B cell (primary cell): ENCODE measurements around the gene NR5A2. TPM values are rescaled to one million over a fixed set of nuclear protein-coding genes. Genes with fewer than 3 reads are reported as not detected.

Source experiments
- ATAC-seq: fragments of 200-7000 bp; cut with Tn5 transposase; one replicate; pipeline ENCODE4 v1.10.0; 2021; ENCODE audit warnings: low read depth, mild to moderate bottlenecking, moderate number of reproducible peaks, moderate library complexity
- CTCF ChIA-PET: fragments of 350-600 bp; sonication (Branson Sonifier 250); formaldehyde crosslinking; loops from one replicate; lab custom pipeline; 2021; ENCODE audit warnings: antibody characterized with exemption, inconsistent platforms; lab: Charles Lee
- POLR2A ChIA-PET: fragments of 350-600 bp; sonication (Branson Sonifier 250); formaldehyde crosslinking; loops from one replicate; lab custom pipeline; 2021; ENCODE audit warnings: antibody characterized with exemption; lab: Charles Lee
- DNase-seq: peaks from one replicate; pipeline ENCODE4 v3.0.0; 2013
- H2AFZ ChIP-seq: 2 replicates; pipeline ENCODE4 v1.6.1; 2012; ENCODE audit warnings: mild to moderate bottlenecking, low read depth, low read length; ENCODE audit not compliant: insufficient read depth, poor library complexity, severe bottlenecking
- H3K27ac ChIP-seq, 2 donors: 1 replicate in 1 of 2; 2 replicates in 1 of 2; pipeline ENCODE4 v1.5.1; 2012 to 2013; ENCODE audit warnings: low read length in 2 of 2, mild to moderate bottlenecking in 2 of 2, moderate library complexity in 1 of 2
- H3K27me3 ChIP-seq, 4 experiments: fragments of 200-600 bp in 1 of 4; sonication (generic) in 1 of 4; replicated peaks in 1 of 4; 1 replicate in 2 of 4; 2 replicates in 2 of 4; pipeline versions ENCODE4 v1.6.1 to v1.7.0; 2013 to 2016; ENCODE audit warnings: low read length in 3 of 4, mild to moderate bottlenecking in 2 of 4, mixed read lengths in 1 of 4, moderate library complexity in 1 of 4; ENCODE audit not compliant: insufficient read depth in 4 of 4, control insufficient read depth in 3 of 4; ENCODE audit errors: control extremely low read depth in 1 of 4
- H3K36me3 ChIP-seq, 2 experiments: replicated peaks in 1 of 2; 1 replicate in 1 of 2; 2 replicates in 1 of 2; pipeline versions ENCODE4 v1.6.1 to v1.7.1; 2013; ENCODE audit warnings: low read length in 1 of 2; ENCODE audit not compliant: insufficient read depth in 2 of 2, control insufficient read depth in 1 of 2; ENCODE audit errors: control extremely low read depth in 1 of 2, extremely low read depth in 1 of 2
- H3K4me1 ChIP-seq, 2 donors: fragments of 200-600 bp in 1 of 2; sonication (generic) in 1 of 2; 1 replicate in 1 of 2; 2 replicates in 1 of 2; pipeline versions ENCODE4 v1.5.1 to v1.6.1; 2013 to 2017; ENCODE audit warnings: low read length in 2 of 2; ENCODE audit not compliant: control insufficient read depth in 2 of 2, insufficient read depth in 2 of 2
- H3K4me2 ChIP-seq: replicated peaks from 2 replicates; pipeline ENCODE3; 2012; ENCODE audit warnings: mild to moderate bottlenecking, low read depth, low read length; ENCODE audit not compliant: poor library complexity, severe bottlenecking
- H3K4me3 ChIP-seq, 5 experiments: fragments of 200-600 bp in 1 of 5; sonication (generic) in 1 of 5; 1 replicate in 3 of 5; 2 replicates in 2 of 5; pipeline versions ENCODE4 v1.5.1 to v1.7.0; 2011 to 2016; ENCODE audit warnings: low read length in 4 of 5, mild to moderate bottlenecking in 4 of 5, low read depth in 2 of 5, control low read depth in 1 of 5, moderate library complexity in 1 of 5; ENCODE audit not compliant: insufficient read depth in 1 of 5; ENCODE audit errors: control extremely low read depth in 1 of 5, extremely low read depth in 1 of 5
- H3K79me2 ChIP-seq: fragments of 200-600 bp; sonication (generic); one replicate; pipeline ENCODE4 v1.6.0; 2016; ENCODE audit warnings: low read length; ENCODE audit not compliant: control insufficient read depth, insufficient read depth
- H3K9ac ChIP-seq: fragments of 200-600 bp; sonication (generic); 2 replicates; pipeline ENCODE4 v1.6.1; 2017; ENCODE audit warnings: mild to moderate bottlenecking, low read length, moderate library complexity
- H3K9me3 ChIP-seq, 3 donors: one replicate each; pipeline versions ENCODE4 v1.6.1 to v1.7.1; 2013; ENCODE audit warnings: low read length in 2 of 3; ENCODE audit not compliant: control insufficient read depth in 2 of 3, insufficient read depth in 1 of 3; ENCODE audit errors: control extremely low read depth in 1 of 3
- H4K20me1 ChIP-seq: 2 replicates; pipeline ENCODE4 v1.6.0; 2012; ENCODE audit warnings: mild to moderate bottlenecking, low read length; ENCODE audit not compliant: insufficient read depth, control insufficient read depth, poor library complexity, severe bottlenecking
- H3K27ac Mint-ChIP-seq: one replicate; pipeline ENCODE4 v1.8.0; 2021; ENCODE audit warnings: mixed read lengths
- H3K27me3 Mint-ChIP-seq: one replicate; pipeline ENCODE4 v1.8.0; 2021; ENCODE audit warnings: mixed read lengths
- H3K4me1 Mint-ChIP-seq: one replicate; pipeline ENCODE4 v1.8.0; 2021; ENCODE audit warnings: mixed read lengths
- H3K4me3 Mint-ChIP-seq: one replicate; pipeline ENCODE4 v1.8.0; 2021; ENCODE audit warnings: mixed read lengths
- H3K9me3 Mint-ChIP-seq: one replicate; pipeline ENCODE4 v1.8.0; 2022; ENCODE audit warnings: mixed read lengths; ENCODE audit not compliant: insufficient read depth
- CTCF ChIP-seq: fragments of 200-600 bp; IDR thresholded peaks from one replicate; pipeline ENCODE4 v1.8.0; 2022; ENCODE audit warnings: antibody characterized with exemption, mild to moderate bottlenecking
- EZH2 ChIP-seq: IDR thresholded peaks from 2 replicates; pipeline ENCODE4 v1.6.1; 2012; ENCODE audit warnings: borderline replicate concordance, low read depth, mild to moderate bottlenecking, moderate library complexity, low read length; ENCODE audit not compliant: insufficient read depth, poor library complexity, severe bottlenecking
- WGBS: methylation state at CpG from one replicate; pipeline ENCODE4 v1.1.5; 2013; ENCODE audit warnings: missing lambda C conversion rate; ENCODE audit not compliant: insufficient coverage; 5-methylcytosine and 5-hydroxymethylcytosine counted together
- intact Hi-C: fragments of 100-400 bp; cut with micrococcal nuclease; formaldehyde crosslinking; loops from one replicate; pipeline ENCODE4 v1.10.0; 2022
- polyA plus RNA-seq: library from polyadenylated mRNA; depleted of rRNA; stranded (reverse); fragments of >200 nt; gene quantifications from 2 replicates; pipeline ENCODE4 v1.2.3, GENCODE V29; 2012
- total RNA-seq, 2 donors: library from RNA; stranded (reverse); fragments of 120-200 nt in 1 of 2; gene quantifications; 1 replicate in 1 of 2; 2 replicates in 1 of 2; pipeline versions ENCODE4 v1.2.3 to v1.2.4, GENCODE V29; 2013 to 2022

NR5A2 gene
- total and polyA plus RNA-seq, 2 donors (not counting 1 experiment from before 2014, with no cell fraction given): 0.07 TPM; not detected in 1

- no peak overlapping the region for H3K27ac Mint-ChIP-seq
- peaks cover 16% of the 10 kb centered on the region for H3K4me1 Mint-ChIP-seq
- no peak overlapping the region for H2AFZ ChIP-seq
- no peak overlapping the region for H3K9ac ChIP-seq
- H3K79me2 ChIP-seq: no peaks in the 10 kb centered on the region
- H3K27me3 ChIP-seq: peaks cover 3 to 49% (median 40%) of the 10 kb centered on the region in 4 experiments
- H3K9me3 ChIP-seq: peaks cover 0 to 14% (median 1%) of the 10 kb centered on the region in 3 donors
- H3K27me3 Mint-ChIP-seq: peaks cover 67% of the 10 kb centered on the region
- intact Hi-C loops: loop anchor here (10.0 kb wide), 1 partner anchor 259 kb away; no protein-coding TSS in a partner anchor
- ATAC-seq (no peak), DNase-seq (no peak)
- TF ChIP-seq EZH2: no peak
- TF ChIP-seq CTCF: no peak
- CTCF ChIA-PET: no interaction called here
- H3K4me1 ChIP-seq: peaks cover 22 to 23% of the 10 kb centered on the region in 2 donors
- no peak overlapping the region for H3K27ac ChIP-seq
- no peak overlapping the region for H3K4me3 Mint-ChIP-seq
- no peaks in the 10 kb centered on the region for H3K9me3 Mint-ChIP-seq
- no CpG with 5 or more reads among the region's 2 CpGs for WGBS
- H3K36me3 ChIP-seq: no peaks in the 10 kb centered on the region
- no peak overlapping the region for H3K4me2 ChIP-seq
- H4K20me1 ChIP-seq: no peaks in the 10 kb centered on the region
- POLR2A ChIA-PET: no interaction called here
- H3K4me3 ChIP-seq: no peak overlapping the region
Observed at GRCh38 chr1:200046115-200046514, 18.6 kb downstream of the NR5A2 start.

GRCh38 chr1:200048244-200048643, 20.7 kb downstream of the NR5A2 start:
- H3K36me3 ChIP-seq: no peaks in the 10 kb centered on the region

More at GRCh38 chr1:200048244-200048643, 20.7 kb downstream of the NR5A2 start:
- no peaks in the 10 kb centered on the region for H3K79me2 ChIP-seq
- no peaks in the 10 kb centered on the region for H4K20me1 ChIP-seq
- Mint-ChIP-seq H3K4me1 (peaks cover 1% of the 10 kb centered on the region), H3K27ac (no peak overlapping the region), H3K27me3 (peaks cover 60% of the 10 kb centered on the region), H3K9me3 (no peaks in the 10 kb centered on the region), H3K4me3 (no peak overlapping the region)
- intact Hi-C loops: loop anchor here (10.0 kb wide), 1 partner anchor 257 kb away; no protein-coding TSS in a partner anchor
- ATAC-seq (no peak), DNase-seq (no peak)
- H3K9me3 ChIP-seq: peaks cover 0 to 1% (median 0%) of the 10 kb centered on the region in 3 donors
- peaks cover under 1 to 2% of the 10 kb centered on the region in 2 donors for H3K4me1 ChIP-seq
- H3K27me3 ChIP-seq: peaks cover 3 to 30% (median 21%) of the 10 kb centered on the region in 4 experiments
- no peak overlapping the region for H3K9ac ChIP-seq
- H3K4me2 ChIP-seq: no peak overlapping the region
- H3K4me3 ChIP-seq: no peak overlapping the region
- ChIA-PET CTCF (no interaction called here), POLR2A (no interaction called here)
- no peak overlapping the region for H3K27ac ChIP-seq
- no peak overlapping the region for H2AFZ ChIP-seq
- TF ChIP-seq EZH2 (no peak), CTCF (no peak)
- 98% methylated on average over 5 of the region's 5 CpGs for WGBS
